HCT116 (cell line): ENCODE results near the gene GEMIN5. TPM values are rescaled to one million over a fixed set of nuclear protein-coding genes. Genes with fewer than 3 reads are reported as not detected.

Experiments
- ATAC-seq: fragments of 200-7000 bp; cut with Tn5 transposase; 2 replicates; pipeline ENCODE4 v1.9.1; 2020; ENCODE audit warnings: mild to moderate bottlenecking, moderate library complexity
- BruUV-seq: library from RNA; stranded (reverse); fragments of 400-500 nt; replicated peaks from 2 replicates; lab custom pipeline; 2021; lab: Mats Ljungman, UMichigan
- CTCF ChIA-PET: fragments of 300-600 bp; sonication (Branson Sonifier 250); formaldehyde crosslinking; loops from one replicate; lab custom pipeline; 2021; ENCODE audit warnings: antibody characterized with exemption; lab: Charles Lee
- POLR2A ChIA-PET: fragments of 300-600, 350-600 bp; sonication (Branson Sonifier 250); formaldehyde crosslinking; loops from one replicate; lab custom pipeline; 2021; ENCODE audit warnings: antibody characterized with exemption; lab: Charles Lee
- RAD21 ChIA-PET, 2 experiments: fragments of 300-600 bp; sonication (Branson Sonifier 250); formaldehyde crosslinking; loops; one replicate each; lab custom pipeline; 2023; ENCODE audit warnings: low total read pairs in 2 of 2; ENCODE audit not compliant: uncharacterized antibody in 2 of 2, unreplicated experiment in 2 of 2, low non-redundant PET in 1 of 2; lab: Charles Lee
- DNase-seq: peaks from one replicate; pipeline ENCODE4 v3.0.0-alpha.2; 2010; ENCODE audit warnings: low read depth, low spot score
- H2AFZ ChIP-seq: fragments of 200-600 bp; shearing (Covaris generic), sonication (generic); 2 replicates; pipeline ENCODE4 v1.6.1; 2017; ENCODE audit warnings: low read depth, mixed run types, mixed read lengths, antibody characterized with exemption, low read length; ENCODE audit not compliant: poor library complexity, severe bottlenecking
- H3K27ac ChIP-seq: 2 replicates; pipeline ENCODE4 v1.5.1; 2012; ENCODE audit warnings: low read depth, low read length
- H3K27me3 ChIP-seq: fragments of 200-600 bp; sonication (generic); 2 replicates; pipeline ENCODE4 v1.6.1; 2016; ENCODE audit warnings: mixed run types, low read length, mixed read lengths; ENCODE audit not compliant: insufficient read depth
- H3K36me3 ChIP-seq, 2 experiments: fragments of 200-500 bp in 1 of 2; fragments of 200-600 bp in 1 of 2; sonication (Bioruptor generic) in 1 of 2; sonication (generic) in 1 of 2; 2 replicates each; pipeline versions ENCODE4 v1.5.1 to v1.6.1; 2014 to 2016; ENCODE audit warnings: low read length in 2 of 2, inconsistent platforms in 1 of 2, mixed read lengths in 1 of 2, mixed run types in 1 of 2; ENCODE audit not compliant: insufficient read depth in 2 of 2, control insufficient read depth in 1 of 2
- H3K4me1 ChIP-seq, 2 experiments: fragments of 200-600 bp in 1 of 2; sonication (generic) in 1 of 2; 2 replicates each; pipeline versions ENCODE4 v1.5.1 to v1.6.1; 2012 to 2017; ENCODE audit warnings: low read length in 2 of 2, inconsistent platforms in 1 of 2, mild to moderate bottlenecking in 1 of 2, mixed read lengths in 1 of 2, mixed run types in 1 of 2, moderate library complexity in 1 of 2; ENCODE audit not compliant: insufficient read depth in 2 of 2, control insufficient read depth in 1 of 2
- H3K4me2 ChIP-seq: fragments of 200-600 bp; sonication (generic); 2 replicates; pipeline ENCODE4 v1.6.1; 2017; ENCODE audit warnings: mixed run types, low read length, mixed read lengths
- H3K4me3 ChIP-seq, 2 experiments: fragments of 200-600 bp in 1 of 2; sonication (generic) in 1 of 2; replicated peaks in 1 of 2; 2 replicates each; pipeline ENCODE4 v1.5.1; 2011 to 2016; ENCODE audit warnings: low read length in 2 of 2, control low read depth in 1 of 2, low read depth in 1 of 2, mild to moderate bottlenecking in 1 of 2, mixed read lengths in 1 of 2, mixed run types in 1 of 2
- H3K79me2 ChIP-seq: fragments of 200-600 bp; sonication (generic); 2 replicates; pipeline ENCODE4 v1.6.1; 2017; ENCODE audit warnings: mild to moderate bottlenecking, mixed run types, low read length, moderate library complexity, mixed read lengths; ENCODE audit not compliant: insufficient read depth
- H3K9ac ChIP-seq: fragments of 200-600 bp; sonication (generic); 2 replicates; pipeline ENCODE4 v1.6.1; 2016; ENCODE audit warnings: low read length, mixed read lengths
- H3K9me2 ChIP-seq: fragments of 200-600 bp; sonication (generic), shearing (Covaris generic); 2 replicates; pipeline ENCODE4 v1.6.1; 2017; ENCODE audit warnings: mixed run types, mild to moderate bottlenecking, moderate library complexity; ENCODE audit not compliant: insufficient read depth
- H3K9me3 ChIP-seq, 2 experiments: fragments of 200-500 bp in 1 of 2; fragments of 200-600 bp in 1 of 2; sonication (Bioruptor generic) in 1 of 2; sonication (generic) in 1 of 2; 2 replicates each; pipeline ENCODE4 v1.6.1; 2014 to 2017; ENCODE audit warnings: low read length in 2 of 2, mixed read lengths in 2 of 2, inconsistent platforms in 1 of 2, low read depth in 1 of 2, mild to moderate bottlenecking in 1 of 2, mixed run types in 1 of 2, moderate library complexity in 1 of 2; ENCODE audit not compliant: control insufficient read depth in 1 of 2, insufficient read depth in 1 of 2
- H4K20me1 ChIP-seq: fragments of 200-600 bp; sonication (generic), shearing (Covaris generic); 2 replicates; pipeline ENCODE4 v1.6.1; 2017; ENCODE audit warnings: mixed run types, mild to moderate bottlenecking, moderate library complexity; ENCODE audit not compliant: insufficient read depth
- CBX3 ChIP-seq: IDR thresholded peaks from 2 replicates; pipeline ENCODE4 v1.6.1; 2012; ENCODE audit warnings: low read depth
- CEBPB ChIP-seq: IDR thresholded peaks from 2 replicates; pipeline ENCODE4 v1.6.1; 2012; ENCODE audit warnings: low read depth
- EGR1 ChIP-seq: IDR thresholded peaks from 2 replicates; pipeline ENCODE4 v1.6.1; 2012; ENCODE audit warnings: low read depth
- EZH2 ChIP-seq: fragments of 200-600 bp; sonication (generic); IDR thresholded peaks from 2 replicates; pipeline ENCODE4 v1.6.1; 2017; ENCODE audit warnings: antibody characterized with exemption, mixed run types
- EZH2phosphoT487 ChIP-seq: fragments of 200-600 bp; IDR thresholded peaks from 2 replicates; pipeline ENCODE4 v1.6.1; 2018; ENCODE audit warnings: antibody characterized with exemption, borderline replicate concordance
- FOSL1 ChIP-seq: IDR thresholded peaks from 2 replicates; pipeline ENCODE4 v1.6.1; 2012; ENCODE audit warnings: low read depth
- JUND ChIP-seq: IDR thresholded peaks from 2 replicates; pipeline ENCODE4 v1.6.1; 2012
- POLR2A ChIP-seq: IDR thresholded peaks from 2 replicates; pipeline ENCODE4 v1.7.0; 2011; ENCODE audit warnings: borderline replicate concordance; ENCODE audit not compliant: insufficient read depth, insufficient read length; ENCODE audit errors: extremely low read depth
- POLR2AphosphoS5 ChIP-seq: IDR thresholded peaks from 2 replicates; pipeline ENCODE4 v1.6.1; 2011; ENCODE audit warnings: mild to moderate bottlenecking, low read depth, low read length, moderate library complexity
- RAD21 ChIP-seq: IDR thresholded peaks from 2 replicates; pipeline ENCODE4 v1.6.1; 2012; ENCODE audit warnings: low read depth, mild to moderate bottlenecking
- SP1 ChIP-seq: IDR thresholded peaks from 2 replicates; pipeline ENCODE4 v1.6.1; 2012; ENCODE audit warnings: low read depth
- SRF ChIP-seq: IDR thresholded peaks from 2 replicates; pipeline ENCODE4 v1.6.1; 2012; ENCODE audit warnings: low read depth
- TCF7L2 ChIP-seq: IDR thresholded peaks from 2 replicates; pipeline ENCODE4 v1.7.0; 2011; ENCODE audit warnings: borderline replicate concordance, inconsistent platforms; ENCODE audit not compliant: insufficient read depth, insufficient read length; ENCODE audit errors: extremely low read depth
- ZNF274 ChIP-seq: fragments of 200-500 bp; sonication (Bioruptor generic); IDR thresholded peaks from 2 replicates; pipeline ENCODE4 v1.6.1; 2014; ENCODE audit warnings: mild to moderate bottlenecking, low read depth, low read length, inconsistent platforms
- intact Hi-C: fragments of 100-400 bp; cut with micrococcal nuclease; formaldehyde crosslinking; loops from 2 replicates; pipeline ENCODE4 v1.10.0; 2022
- total RNA-seq: library from RNA; stranded (reverse); gene quantifications from one replicate; pipeline ENCODE4 v1.2.1, GENCODE V29; 2021; ENCODE audit not compliant: unreplicated experiment
- TF ChIP-seq, protein P1 (sequence below): IDR thresholded peaks from 2 replicates; pipeline ENCODE4 v1.6.1; 2012
- TF ChIP-seq, protein P2 (sequence below): IDR thresholded peaks from 2 replicates; pipeline ENCODE4 v1.6.1; 2012
- TF ChIP-seq, protein P3 (sequence below): IDR thresholded peaks from 2 replicates; pipeline ENCODE4 v1.6.1; 2011; ENCODE audit warnings: mild to moderate bottlenecking, low read length, moderate library complexity; ENCODE audit not compliant: insufficient replicate concordance; ENCODE audit errors: extremely low read depth
- TF ChIP-seq, protein P4 (sequence below): IDR thresholded peaks from 2 replicates; pipeline ENCODE4 v1.6.1; 2012; ENCODE audit warnings: low read depth
- TF ChIP-seq, protein P5 (sequence below), 3 experiments: fragments of 200-600 bp in 1 of 3; sonication (generic) in 1 of 3; IDR thresholded peaks in 2 of 3; conservative IDR thresholded peaks in 1 of 3; 2 replicates each; pipeline ENCODE4 v1.5.1; 2012 to 2017; ENCODE audit warnings: low read depth in 2 of 3, low read length in 2 of 3, antibody characterized with exemption in 1 of 3, borderline replicate concordance in 1 of 3, control low read depth in 1 of 3, mild to moderate bottlenecking in 1 of 3, mixed read lengths in 1 of 3, mixed run types in 1 of 3, moderate library complexity in 1 of 3; ENCODE audit not compliant: insufficient read depth in 1 of 3

GEMIN5 gene
- total RNA-seq, 1 experiment from 2014 or later = 35.9 TPM

DNA sequence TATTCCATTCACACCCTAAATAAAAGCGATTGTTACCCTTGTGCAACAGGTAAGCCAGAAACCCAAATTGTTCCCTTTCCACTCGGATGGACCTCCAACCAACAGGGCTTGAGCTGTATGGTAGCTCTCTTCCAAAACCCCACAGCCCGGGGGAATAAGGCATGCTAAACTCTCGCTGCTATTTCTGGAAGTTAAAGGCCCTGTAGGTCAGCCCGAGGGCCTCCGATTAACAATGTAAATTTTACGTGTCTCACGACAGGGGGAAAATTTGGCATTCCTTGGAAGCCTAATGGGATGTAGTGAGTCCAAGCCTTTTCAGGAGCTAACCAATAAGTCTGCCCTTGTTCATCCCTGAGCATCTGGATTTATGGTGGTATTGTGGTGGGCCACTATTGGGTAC, 53.6 kb downstream of the GEMIN5 start:
- Histone ChIP-seq H3K9me2 (no peaks in the 10 kb centered on the region), H3K27ac (no peak overlapping the region), H3K9me3 (peaks cover 5 to 16% of the 10 kb centered on the region in 2 experiments; a peak in 3 of 4 replicates), H3K4me2 (no peak overlapping the region), H3K9ac (no peak overlapping the region), H3K4me3 (no peak overlapping the region), H3K4me1 (no peaks in the 10 kb centered on the region), H2AFZ (no peak overlapping the region), H3K27me3 (no peaks in the 10 kb centered on the region), H3K79me2 (no peaks in the 10 kb centered on the region), H4K20me1 (no peaks in the 10 kb centered on the region), H3K36me3 (peaks cover 19 to 45% of the 10 kb centered on the region in 2 experiments; a peak in 3 of 4 replicates)
- DNase-seq = no peak
- ChIA-PET RAD21 (no interaction called here), POLR2A (no interaction called here), CTCF (no interaction called here)
- no peak for ATAC-seq
- intact Hi-C loops = no loop called here
- TSS peak; percentile 8 for BruUV-seq
- TF ChIP-seq SRF (no peak), CEBPB (no peak), EZH2phosphoT487 (no peak), CBX3 (no peak), SP1 (no peak), POLR2AphosphoS5 (no peak), ZNF274 (no peak), TCF7L2 (no peak), EZH2 (no peak), FOSL1 (no peak), POLR2A (no peak), EGR1 (no peak), RAD21 (no peak), JUND (no peak)
- TF ChIP-seq, protein P1, sequence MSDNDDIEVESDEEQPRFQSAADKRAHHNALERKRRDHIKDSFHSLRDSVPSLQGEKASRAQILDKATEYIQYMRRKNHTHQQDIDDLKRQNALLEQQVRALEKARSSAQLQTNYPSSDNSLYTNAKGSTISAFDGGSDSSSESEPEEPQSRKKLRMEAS = no peak
- TF ChIP-seq, protein P2, sequence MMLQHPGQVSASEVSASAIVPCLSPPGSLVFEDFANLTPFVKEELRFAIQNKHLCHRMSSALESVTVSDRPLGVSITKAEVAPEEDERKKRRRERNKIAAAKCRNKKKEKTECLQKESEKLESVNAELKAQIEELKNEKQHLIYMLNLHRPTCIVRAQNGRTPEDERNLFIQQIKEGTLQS = no peak
- TF ChIP-seq, protein P3, sequence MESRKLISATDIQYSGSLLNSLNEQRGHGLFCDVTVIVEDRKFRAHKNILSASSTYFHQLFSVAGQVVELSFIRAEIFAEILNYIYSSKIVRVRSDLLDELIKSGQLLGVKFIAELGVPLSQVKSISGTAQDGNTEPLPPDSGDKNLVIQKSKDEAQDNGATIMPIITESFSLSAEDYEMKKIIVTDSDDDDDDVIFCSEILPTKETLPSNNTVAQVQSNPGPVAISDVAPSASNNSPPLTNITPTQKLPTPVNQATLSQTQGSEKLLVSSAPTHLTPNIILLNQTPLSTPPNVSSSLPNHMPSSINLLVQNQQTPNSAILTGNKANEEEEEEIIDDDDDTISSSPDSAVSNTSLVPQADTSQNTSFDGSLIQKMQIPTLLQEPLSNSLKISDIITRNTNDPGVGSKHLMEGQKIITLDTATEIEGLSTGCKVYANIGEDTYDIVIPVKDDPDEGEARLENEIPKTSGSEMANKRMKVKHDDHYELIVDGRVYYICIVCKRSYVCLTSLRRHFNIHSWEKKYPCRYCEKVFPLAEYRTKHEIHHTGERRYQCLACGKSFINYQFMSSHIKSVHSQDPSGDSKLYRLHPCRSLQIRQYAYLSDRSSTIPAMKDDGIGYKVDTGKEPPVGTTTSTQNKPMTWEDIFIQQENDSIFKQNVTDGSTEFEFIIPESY = no peak
- TF ChIP-seq, protein P4, sequence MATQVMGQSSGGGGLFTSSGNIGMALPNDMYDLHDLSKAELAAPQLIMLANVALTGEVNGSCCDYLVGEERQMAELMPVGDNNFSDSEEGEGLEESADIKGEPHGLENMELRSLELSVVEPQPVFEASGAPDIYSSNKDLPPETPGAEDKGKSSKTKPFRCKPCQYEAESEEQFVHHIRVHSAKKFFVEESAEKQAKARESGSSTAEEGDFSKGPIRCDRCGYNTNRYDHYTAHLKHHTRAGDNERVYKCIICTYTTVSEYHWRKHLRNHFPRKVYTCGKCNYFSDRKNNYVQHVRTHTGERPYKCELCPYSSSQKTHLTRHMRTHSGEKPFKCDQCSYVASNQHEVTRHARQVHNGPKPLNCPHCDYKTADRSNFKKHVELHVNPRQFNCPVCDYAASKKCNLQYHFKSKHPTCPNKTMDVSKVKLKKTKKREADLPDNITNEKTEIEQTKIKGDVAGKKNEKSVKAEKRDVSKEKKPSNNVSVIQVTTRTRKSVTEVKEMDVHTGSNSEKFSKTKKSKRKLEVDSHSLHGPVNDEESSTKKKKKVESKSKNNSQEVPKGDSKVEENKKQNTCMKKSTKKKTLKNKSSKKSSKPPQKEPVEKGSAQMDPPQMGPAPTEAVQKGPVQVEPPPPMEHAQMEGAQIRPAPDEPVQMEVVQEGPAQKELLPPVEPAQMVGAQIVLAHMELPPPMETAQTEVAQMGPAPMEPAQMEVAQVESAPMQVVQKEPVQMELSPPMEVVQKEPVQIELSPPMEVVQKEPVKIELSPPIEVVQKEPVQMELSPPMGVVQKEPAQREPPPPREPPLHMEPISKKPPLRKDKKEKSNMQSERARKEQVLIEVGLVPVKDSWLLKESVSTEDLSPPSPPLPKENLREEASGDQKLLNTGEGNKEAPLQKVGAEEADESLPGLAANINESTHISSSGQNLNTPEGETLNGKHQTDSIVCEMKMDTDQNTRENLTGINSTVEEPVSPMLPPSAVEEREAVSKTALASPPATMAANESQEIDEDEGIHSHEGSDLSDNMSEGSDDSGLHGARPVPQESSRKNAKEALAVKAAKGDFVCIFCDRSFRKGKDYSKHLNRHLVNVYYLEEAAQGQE = no peak
- TF ChIP-seq, protein P5, sequence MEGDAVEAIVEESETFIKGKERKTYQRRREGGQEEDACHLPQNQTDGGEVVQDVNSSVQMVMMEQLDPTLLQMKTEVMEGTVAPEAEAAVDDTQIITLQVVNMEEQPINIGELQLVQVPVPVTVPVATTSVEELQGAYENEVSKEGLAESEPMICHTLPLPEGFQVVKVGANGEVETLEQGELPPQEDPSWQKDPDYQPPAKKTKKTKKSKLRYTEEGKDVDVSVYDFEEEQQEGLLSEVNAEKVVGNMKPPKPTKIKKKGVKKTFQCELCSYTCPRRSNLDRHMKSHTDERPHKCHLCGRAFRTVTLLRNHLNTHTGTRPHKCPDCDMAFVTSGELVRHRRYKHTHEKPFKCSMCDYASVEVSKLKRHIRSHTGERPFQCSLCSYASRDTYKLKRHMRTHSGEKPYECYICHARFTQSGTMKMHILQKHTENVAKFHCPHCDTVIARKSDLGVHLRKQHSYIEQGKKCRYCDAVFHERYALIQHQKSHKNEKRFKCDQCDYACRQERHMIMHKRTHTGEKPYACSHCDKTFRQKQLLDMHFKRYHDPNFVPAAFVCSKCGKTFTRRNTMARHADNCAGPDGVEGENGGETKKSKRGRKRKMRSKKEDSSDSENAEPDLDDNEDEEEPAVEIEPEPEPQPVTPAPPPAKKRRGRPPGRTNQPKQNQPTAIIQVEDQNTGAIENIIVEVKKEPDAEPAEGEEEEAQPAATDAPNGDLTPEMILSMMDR (IDR thresholded peaks at IDR 0.05 in 2 of 3, conservative IDR thresholded peaks at IDR 0.05 in 1 of 3; ENCODE audit: borderline replicate concordance in 1 of 3, insufficient read depth in 1 of 3, low read depth in 2 of 3, low read length in 2 of 3) = no peak
